ENCODE measurements around the gene HSPA4.

GRCh38 chr5:133051061-133051541 lies 712 bp upstream of the HSPA4 start:
- no peak for TF ChIP-seq EGR1 (IDR thresholded peaks at IDR 0.05; ENCODE audit: low read depth in 2 of 2)
- TF ChIP-seq CTCF (IDR thresholded peaks at IDR 0.05; ENCODE audit: low read depth, low read length, missing input control) = no peak
- no peak for TF ChIP-seq TAF1 (conservative IDR thresholded peaks at IDR 0.05)
- no peak for TF ChIP-seq FOXA1 (IDR thresholded peaks at IDR 0.05)
- TF ChIP-seq RAD21 (IDR thresholded peaks at IDR 0.05) = no peak
- TF ChIP-seq REST (IDR thresholded peaks at IDR 0.05) = no peak
- no peak for TF ChIP-seq JUND (IDR thresholded peaks at IDR 0.05)
- no peak for TF ChIP-seq SP1 (IDR thresholded peaks at IDR 0.05)

Data from liver (tissue), 3 donors.